H1 (cell line): ENCODE results near the gene ERAP2. TPM values are rescaled to one million over a fixed set of nuclear protein-coding genes. Genes with fewer than 3 reads are reported as not detected.

ENCODE experiments used
- CTCF ChIA-PET: fragments of 300-600 bp; sonication (Branson Sonifier 250); formaldehyde crosslinking; loops from one replicate; lab custom pipeline; 2021; ENCODE audit not compliant: partially characterized antibody; lab: Charles Lee
- POLR2A ChIA-PET: fragments of 300-600 bp; sonication (Branson Sonifier 250); formaldehyde crosslinking; loops from one replicate; lab custom pipeline; 2021; ENCODE audit warnings: inconsistent platforms; ENCODE audit not compliant: partially characterized antibody; lab: Charles Lee
- DNase-seq, 2 experiments: peaks; one replicate each; pipeline versions ENCODE4 v3.0.0 to v3.0.0-alpha.2; 2010 to 2022; ENCODE audit warnings: low spot score in 2 of 2, low read depth in 1 of 2, mixed read lengths in 1 of 2
- FAIRE-seq: peaks from 2 replicates; lab custom pipeline; 2011; peaks lifted over from hg19 to GRCh38; lab: Jason Lieb, UNC
- H2AFZ ChIP-seq: 2 replicates; pipeline ENCODE4 v1.8.1; 2012; ENCODE audit warnings: low read length, inconsistent platforms
- H2AK5ac ChIP-seq: 2 replicates; pipeline ENCODE4 v1.6.1; 2013; ENCODE audit warnings: low read depth, low read length
- H2BK120ac ChIP-seq: replicated peaks from 2 replicates; pipeline ENCODE3; 2013; ENCODE audit warnings: low read depth, low read length, inconsistent platforms
- H2BK12ac ChIP-seq: 2 replicates; pipeline ENCODE4 v1.6.1; 2013; ENCODE audit warnings: low read depth, low read length
- H2BK15ac ChIP-seq: 2 replicates; pipeline ENCODE4 v1.6.1; 2013; ENCODE audit warnings: low read length
- H2BK20ac ChIP-seq: 2 replicates; pipeline ENCODE4 v1.6.1; 2013; ENCODE audit warnings: low read length
- H2BK5ac ChIP-seq: 2 replicates; pipeline ENCODE4 v1.6.1; 2013; ENCODE audit warnings: low read depth, low read length
- H3K14ac ChIP-seq: 2 replicates; pipeline ENCODE4 v1.6.1; 2013; ENCODE audit warnings: inconsistent platforms; ENCODE audit not compliant: insufficient read length
- H3K18ac ChIP-seq: 2 replicates; pipeline ENCODE4 v1.6.1; 2013; ENCODE audit warnings: low read length; ENCODE audit errors: extremely low read depth
- H3K23ac ChIP-seq: 2 replicates; pipeline ENCODE4 v1.6.1; 2013; ENCODE audit warnings: inconsistent platforms; ENCODE audit not compliant: insufficient read length
- H3K23me2 ChIP-seq: 2 replicates; pipeline ENCODE4 v1.6.1; 2013; ENCODE audit warnings: low read depth, low read length
- H3K27ac ChIP-seq: 2 replicates; pipeline ENCODE4 v1.6.1; 2011; ENCODE audit warnings: low read depth, low read length, inconsistent platforms
- H3K27me3 ChIP-seq, 4 experiments: replicated peaks in 1 of 4; 1 replicate in 1 of 4; 2 replicates in 3 of 4; pipeline versions ENCODE4 v1.6.1 to v1.8.1; 2011 to 2013; ENCODE audit warnings: low read length in 3 of 4, mild to moderate bottlenecking in 3 of 4, inconsistent platforms in 2 of 4, mixed read lengths in 2 of 4, moderate library complexity in 1 of 4; ENCODE audit not compliant: control insufficient read depth in 3 of 4, insufficient read depth in 3 of 4; ENCODE audit errors: extremely low read depth in 1 of 4
- H3K36me3 ChIP-seq, 4 experiments: 2 replicates each; pipeline versions ENCODE4 v1.6.1 to v1.8.1; 2011 to 2013; ENCODE audit warnings: mild to moderate bottlenecking in 4 of 4, low read length in 3 of 4, moderate library complexity in 2 of 4, control low read depth in 1 of 4, inconsistent platforms in 1 of 4; ENCODE audit not compliant: insufficient read depth in 4 of 4, control insufficient read depth in 2 of 4
- H3K4ac ChIP-seq: replicated peaks from 2 replicates; pipeline ENCODE3; 2013; ENCODE audit warnings: low read length, low read depth, mixed read lengths, inconsistent platforms; ENCODE audit not compliant: insufficient read length
- H3K4me1 ChIP-seq, 4 experiments: replicated peaks in 1 of 4; 1 replicate in 1 of 4; 2 replicates in 3 of 4; pipeline versions ENCODE4 v1.6.1 to v1.8.1; 2011 to 2013; ENCODE audit warnings: low read length in 3 of 4, inconsistent platforms in 2 of 4, mixed read lengths in 1 of 4; ENCODE audit not compliant: insufficient read depth in 4 of 4, control insufficient read depth in 3 of 4
- H3K4me2 ChIP-seq, 2 experiments: 2 replicates each; pipeline versions ENCODE4 v1.6.1 to v1.8.1; 2011 to 2013; ENCODE audit warnings: low read depth in 2 of 2, low read length in 2 of 2, control low read depth in 1 of 2, inconsistent platforms in 1 of 2, mild to moderate bottlenecking in 1 of 2; ENCODE audit not compliant: insufficient read depth in 1 of 2
- H3K4me3 ChIP-seq, 4 experiments: fragments of 200-600, 300-600 bp in 1 of 4; sonication (generic), shearing (Covaris generic), sonication (Bioruptor Twin) in 1 of 4; 2 replicates each; pipeline versions ENCODE4 v1.5.1 to v1.8.1; 2011 to 2016; ENCODE audit warnings: low read length in 4 of 4, low read depth in 3 of 4, control low read depth in 2 of 4, inconsistent platforms in 2 of 4, mild to moderate bottlenecking in 2 of 4, mixed read lengths in 1 of 4, moderate library complexity in 1 of 4; ENCODE audit not compliant: insufficient read depth in 2 of 4; ENCODE audit errors: extremely low read depth in 1 of 4
- H3K56ac ChIP-seq: replicated peaks from 2 replicates; pipeline ENCODE3; 2013; ENCODE audit warnings: low read depth, mild to moderate bottlenecking, mixed read lengths, low read length, inconsistent platforms; ENCODE audit not compliant: insufficient read length
- H3K79me1 ChIP-seq: 2 replicates; pipeline ENCODE4 v1.6.1; 2013; ENCODE audit warnings: low read depth, low read length, control low read depth
- H3K79me2 ChIP-seq, 2 experiments: 2 replicates each; pipeline versions ENCODE4 v1.6.1 to v1.8.1; 2012 to 2013; ENCODE audit warnings: low read length in 2 of 2, mild to moderate bottlenecking in 2 of 2, inconsistent platforms in 1 of 2; ENCODE audit not compliant: insufficient read depth in 2 of 2, control insufficient read depth in 1 of 2
- H3K9ac ChIP-seq, 4 experiments: replicated peaks in 1 of 4; 1 replicate in 1 of 4; 2 replicates in 3 of 4; pipeline versions ENCODE4 v1.6.1 to v1.8.1; 2011 to 2013; ENCODE audit warnings: low read depth in 3 of 4, low read length in 3 of 4, control low read depth in 2 of 4, mild to moderate bottlenecking in 2 of 4, moderate library complexity in 2 of 4, inconsistent platforms in 1 of 4; ENCODE audit errors: extremely low read depth in 1 of 4
- H3K9me3 ChIP-seq, 2 experiments: 2 replicates each; pipeline versions ENCODE4 v1.6.1 to v1.8.1; 2012 to 2013; ENCODE audit warnings: mild to moderate bottlenecking in 2 of 2, moderate library complexity in 2 of 2, control low read depth in 1 of 2, inconsistent platforms in 1 of 2, low read depth in 1 of 2, low read length in 1 of 2, mixed read lengths in 1 of 2; ENCODE audit not compliant: insufficient read depth in 2 of 2
- H4K20me1 ChIP-seq, 2 experiments: replicated peaks in 1 of 2; 2 replicates each; pipeline versions ENCODE3 to v1.8.1; 2011 to 2013; ENCODE audit warnings: inconsistent platforms in 2 of 2, low read length in 2 of 2, mild to moderate bottlenecking in 1 of 2; ENCODE audit not compliant: insufficient read depth in 2 of 2, control insufficient read depth in 1 of 2
- H4K5ac ChIP-seq: 2 replicates; pipeline ENCODE4 v1.6.1; 2013; ENCODE audit warnings: low read length, low read depth, mixed read lengths, inconsistent platforms; ENCODE audit not compliant: insufficient read length
- H4K8ac ChIP-seq: 2 replicates; pipeline ENCODE4 v1.8.0; 2013; ENCODE audit warnings: mild to moderate bottlenecking, moderate library complexity, low read length, inconsistent platforms; ENCODE audit not compliant: insufficient read depth; ENCODE audit errors: extremely low read depth
- H4K91ac ChIP-seq: replicated peaks from 2 replicates; pipeline ENCODE3; 2013; ENCODE audit warnings: low read length, mixed read lengths, inconsistent platforms; ENCODE audit not compliant: insufficient read length
- TEAD4 ChIP-seq: IDR thresholded peaks from 2 replicates; pipeline ENCODE4 v1.6.1; 2012; ENCODE audit warnings: low read depth, low read length, inconsistent platforms, mixed read lengths
- WGBS, 2 experiments: shearing (Covaris generic) in 1 of 2; methylation state at CpG; one replicate each; pipeline versions ENCODE4 v1.1.6 to v1.1.7; 2013 to 2015; ENCODE audit warnings: low lambda C conversion rate in 2 of 2, mixed read lengths in 2 of 2, inconsistent platforms in 1 of 2, low coverage in 1 of 2, missing lambda C conversion rate in 1 of 2; ENCODE audit not compliant: insufficient replicate concordance in 2 of 2, insufficient coverage in 1 of 2, insufficient read length in 1 of 2; ENCODE audit errors: extremely low coverage in 1 of 2, missing lambda C conversion rate in 1 of 2; 5-methylcytosine and 5-hydroxymethylcytosine counted together
- polyA plus RNA-seq, 7 experiments: library from polyadenylated mRNA; depleted of rRNA in 3 of 7; stranded (reverse) in 5 of 7; unstranded in 2 of 7; fragments of >200 nt in 5 of 7; fragments of 200-250 nt in 2 of 7; gene quantifications; 1 replicate in 5 of 7; 2 replicates in 1 of 7; 4 replicates in 1 of 7; pipeline versions ENCODE4 v1.2.1 to v1.2.3, GENCODE V29; 2011 to 2013; ENCODE audit warnings: missing spikeins in 2 of 7, mixed read lengths in 2 of 7
- total RNA-seq: library from RNA; stranded (reverse); fragmentation: NEBNext Ultra II Directional; extraction: Animal tissue kit (Norgen Biotek cat#: 25700); gene quantifications from 2 replicates; pipeline ENCODE4 v1.2.1, GENCODE V29; 2021
- TF ChIP-seq, protein P1 (sequence below): IDR thresholded peaks from 2 replicates; pipeline ENCODE4 v1.6.1; 2011; ENCODE audit warnings: low read depth, mild to moderate bottlenecking, low read length; ENCODE audit not compliant: insufficient read depth

The ERAP2 gene
- total and polyA plus RNA-seq, 2 of the 8 experiments (the other 6 are each of a cell fraction or from before 2014, with no cell fraction given), result 0.14 TPM; not detected in 1

GRCh38 chr5:96913233-96913632, 36.9 kb downstream of the ERAP2 start:
- no peaks in the 10 kb centered on the region for H3K27me3 ChIP-seq
- H3K79me2 ChIP-seq, result no peaks in the 10 kb centered on the region
- CTCF ChIA-PET, result interaction anchor here (0.6 to 1.4 kb wide), 3 partner anchors 9 to 129 kb away, joined by 3 to 4 read pairs (median 3); no protein-coding TSS in a partner anchor
- H2BK5ac ChIP-seq, result no peak overlapping the region
- no peak overlapping the region for H3K23ac ChIP-seq
- H4K8ac ChIP-seq, result no peak overlapping the region
- H4K5ac ChIP-seq, result no peak overlapping the region
- H3K14ac ChIP-seq, result no peak overlapping the region
- no peak for DNase-seq
- H3K9ac ChIP-seq, result no peak overlapping the region
- H3K9me3 ChIP-seq, result no peaks in the 10 kb centered on the region
- H3K79me1 ChIP-seq, result no peaks in the 10 kb centered on the region
- H3K4ac ChIP-seq, result no peak overlapping the region
- no peaks in the 10 kb centered on the region for H3K36me3 ChIP-seq
- FAIRE-seq, result no peak
- no peak overlapping the region for H3K4me3 ChIP-seq
- H3K27ac ChIP-seq, result no peak overlapping the region
- no peak overlapping the region for H3K4me2 ChIP-seq
- no peaks in the 10 kb centered on the region; the same call in 1 of the 2 replicates for H3K23me2 ChIP-seq
- H3K56ac ChIP-seq, result no peak overlapping the region
- POLR2A ChIA-PET, result no interaction called here
- 97% methylated on average over 2 of the region's 2 CpGs; no CpG with 5 or more reads in 1 of the 2 experiments for WGBS, 2 experiments
- no peak overlapping the region for H2AK5ac ChIP-seq
- no peak overlapping the region for H2BK15ac ChIP-seq
- H4K20me1 ChIP-seq, result no peaks in the 10 kb centered on the region
- H4K91ac ChIP-seq, result no peak overlapping the region
- H3K18ac ChIP-seq, result no peak overlapping the region
- H2AFZ ChIP-seq, result no peak overlapping the region
- no peak overlapping the region for H2BK120ac ChIP-seq
- H2BK12ac ChIP-seq, result no peak overlapping the region
- no peak overlapping the region for H2BK20ac ChIP-seq
- H3K4me1 ChIP-seq, result no peaks in the 10 kb centered on the region
- no peak for TF ChIP-seq TEAD4
- TF ChIP-seq, protein P1, sequence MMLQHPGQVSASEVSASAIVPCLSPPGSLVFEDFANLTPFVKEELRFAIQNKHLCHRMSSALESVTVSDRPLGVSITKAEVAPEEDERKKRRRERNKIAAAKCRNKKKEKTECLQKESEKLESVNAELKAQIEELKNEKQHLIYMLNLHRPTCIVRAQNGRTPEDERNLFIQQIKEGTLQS, result no peak
